GM21423 (cell line): ENCODE results near the gene KCNK2.

Experiments
- ATAC-seq: cut with Tn5 transposase; IDR thresholded peaks from one replicate; pipeline ENCODE4 v1.9.1; 2021; ENCODE audit warnings: mild to moderate bottlenecking, moderate library complexity; ENCODE audit not compliant: unreplicated experiment

Gene KCNK2

GRCh38 chr1:215250913-215251312, 168.4 kb downstream of the KCNK2 start:
- ATAC-seq, result no peak

GRCh38 chr1:215251428-215251827, 168.9 kb downstream of the KCNK2 start:
- no peak for ATAC-seq

DNA sequence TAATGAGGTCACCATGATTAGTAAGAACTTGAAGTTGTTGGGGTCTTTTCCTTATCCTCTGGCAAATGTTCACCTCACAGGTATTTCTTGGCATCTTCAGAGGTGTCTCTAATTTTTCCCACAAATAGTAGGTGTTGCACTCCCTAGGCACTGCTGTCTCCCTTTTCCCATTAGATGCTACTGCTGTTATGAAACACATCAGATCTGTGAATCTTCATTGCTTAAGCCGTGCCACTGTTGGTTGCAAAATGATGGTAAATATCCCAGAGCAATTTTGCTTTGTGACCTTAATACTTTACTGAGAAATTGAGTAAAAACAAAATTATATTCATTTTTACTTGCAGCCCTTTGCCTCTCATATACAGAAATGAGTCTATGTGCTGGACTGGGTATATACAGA, 169.6 kb downstream of the KCNK2 start:
- ATAC-seq, result no peak

- ATAC-seq, result no peak
Measured at GRCh38 chr1:215256936-215257679, 174.6 kb downstream of the KCNK2 start.

- no peak for ATAC-seq
Measured at GRCh38 chr1:215260711-215261110, 178.2 kb downstream of the KCNK2 start.

- ATAC-seq, result no peak
Measured at GRCh38 chr1:215262106-215262505, 179.6 kb downstream of the KCNK2 start.

- ATAC-seq, result no peak
Measured at GRCh38 chr1:215263636-215264035, 181.1 kb downstream of the KCNK2 start.

DNA sequence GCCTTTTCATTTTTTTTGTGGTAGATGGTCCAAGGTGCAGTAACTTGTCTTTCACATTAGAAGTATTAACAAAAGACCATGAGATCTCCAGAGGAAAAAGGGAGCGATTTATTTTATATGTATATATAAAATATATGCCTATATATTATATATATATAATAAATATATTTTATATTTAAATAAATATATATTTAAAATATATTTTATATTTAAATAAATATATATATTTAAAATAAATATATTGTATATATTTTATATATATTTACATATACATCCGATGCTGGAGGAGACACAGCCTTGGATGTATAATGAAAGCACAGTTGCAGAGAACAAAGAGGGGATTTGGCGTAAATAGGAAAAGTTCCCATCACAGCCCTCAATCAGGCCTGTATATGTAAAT, 182.1 kb downstream of the KCNK2 start:
- no peak for ATAC-seq

DNA sequence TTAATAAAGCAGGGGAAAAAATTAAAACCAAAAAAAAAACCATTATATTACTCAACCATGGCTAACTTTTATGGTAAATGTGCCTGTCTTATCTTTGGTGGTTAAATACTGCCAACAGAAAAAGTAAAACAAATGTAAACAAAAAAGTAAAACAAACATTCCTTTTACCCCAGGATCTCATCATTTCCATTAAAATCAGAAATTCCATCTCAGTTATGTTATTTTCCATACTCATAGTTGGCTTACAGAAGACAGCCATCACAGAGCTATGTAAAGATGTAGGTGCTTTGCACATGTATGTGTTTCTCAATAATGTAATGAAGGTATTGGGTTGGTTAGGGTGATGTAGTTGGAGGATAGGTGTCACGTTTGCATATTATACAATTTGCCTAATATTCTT, 185.0 kb downstream of the KCNK2 start:
- ATAC-seq, result no peak

DNA sequence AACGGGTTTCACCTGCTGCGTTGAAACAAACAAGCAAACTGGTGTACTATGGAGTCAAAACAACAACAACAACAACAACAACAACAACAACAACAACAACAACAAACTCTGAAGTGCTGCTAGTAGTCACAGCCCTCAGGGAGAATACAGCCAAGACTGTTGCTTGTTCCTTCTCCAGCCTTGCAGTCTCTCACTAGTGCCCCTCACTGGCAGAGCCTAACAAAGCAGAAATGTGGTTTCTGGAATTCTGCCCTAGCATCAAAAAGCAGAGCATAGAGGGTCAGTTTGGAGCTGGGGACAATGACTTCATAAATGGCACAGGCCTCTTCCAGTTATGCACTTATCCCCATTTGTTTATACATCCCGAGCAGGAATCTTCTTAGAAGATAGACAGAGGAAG, 187.4 kb downstream of the KCNK2 start:
- no peak for ATAC-seq

GRCh38 chr1:215273838-215274516, 191.4 kb downstream of the KCNK2 start:
- no peak for ATAC-seq

DNA sequence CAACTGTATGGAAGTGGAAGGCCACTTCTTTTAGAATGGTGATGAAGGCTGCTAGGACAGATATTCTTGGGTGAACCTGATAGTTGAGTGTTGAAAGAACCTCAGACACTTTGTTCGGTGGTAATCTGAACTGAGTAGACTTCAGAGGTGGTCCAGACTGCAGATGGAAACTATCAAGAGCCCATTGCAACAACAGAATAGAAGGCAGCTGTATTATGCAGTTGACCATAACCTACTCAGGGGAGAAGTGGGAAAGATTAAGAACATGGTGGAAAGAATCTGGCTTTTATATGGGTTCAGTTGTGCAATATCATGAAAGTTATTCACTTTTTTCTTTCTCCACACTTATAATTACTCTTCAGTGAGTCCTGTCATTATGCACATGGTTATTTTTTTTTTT, 194.0 kb downstream of the KCNK2 start:
- no peak for ATAC-seq

DNA sequence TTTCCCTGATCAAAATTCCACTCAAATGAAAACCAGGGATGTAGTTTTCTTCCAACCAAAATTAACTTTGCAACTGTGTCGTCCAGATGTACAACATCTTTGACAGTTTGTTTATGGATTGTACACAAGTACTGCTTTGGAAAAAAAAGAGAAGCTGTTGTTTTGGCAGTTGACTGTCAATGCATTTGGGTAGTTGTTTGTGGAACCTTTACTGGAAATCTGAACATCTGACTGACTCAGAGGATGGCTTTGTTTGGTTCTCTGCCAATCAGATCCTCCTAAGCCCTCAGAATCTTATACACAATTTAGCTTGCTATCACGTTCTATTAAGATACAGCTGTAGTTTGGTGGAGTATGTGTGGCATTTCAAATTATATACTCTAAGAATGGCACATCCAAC, 195.0 kb downstream of the KCNK2 start:
- ATAC-seq, result no peak

DNA sequence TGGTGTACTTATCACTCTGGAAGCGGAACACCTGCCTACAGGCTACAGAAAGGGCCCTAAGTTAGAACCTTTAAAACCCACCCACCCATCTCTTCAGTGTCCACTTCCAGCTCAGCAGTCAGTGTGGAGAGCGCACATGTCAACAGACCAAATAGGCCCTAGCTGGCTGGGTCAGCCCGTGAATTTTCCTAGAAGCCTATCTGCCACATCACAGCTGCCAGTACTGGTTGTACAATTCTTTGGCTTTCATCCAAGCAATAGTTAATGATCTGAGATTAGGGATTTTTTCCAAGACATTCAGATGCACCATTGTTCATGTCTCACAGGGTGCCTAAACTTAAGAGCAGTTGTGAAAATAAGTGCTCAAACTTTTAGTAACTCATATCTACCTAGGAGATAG, 197.1 kb downstream of the KCNK2 start:
- no peak for ATAC-seq

DNA sequence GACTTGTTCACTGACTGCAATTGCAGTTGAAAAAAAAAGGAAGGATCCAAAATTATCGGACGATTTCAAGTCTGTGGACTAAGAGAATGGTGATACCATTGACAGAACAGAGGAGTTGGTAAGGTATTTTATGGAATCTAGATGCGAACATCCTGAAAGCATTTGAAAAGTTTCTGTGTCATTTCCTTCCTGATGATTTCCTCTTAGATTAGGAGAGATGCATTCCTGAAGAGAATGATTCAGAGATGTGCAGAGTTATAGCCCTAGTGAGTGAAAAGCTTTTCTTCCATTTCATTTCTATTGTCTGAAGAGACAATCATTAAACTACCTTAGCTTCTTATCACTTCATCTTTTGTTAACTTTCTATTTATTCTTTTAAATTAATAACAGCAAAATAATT, 200.0 kb downstream of the KCNK2 start:
- no peak for ATAC-seq

DNA sequence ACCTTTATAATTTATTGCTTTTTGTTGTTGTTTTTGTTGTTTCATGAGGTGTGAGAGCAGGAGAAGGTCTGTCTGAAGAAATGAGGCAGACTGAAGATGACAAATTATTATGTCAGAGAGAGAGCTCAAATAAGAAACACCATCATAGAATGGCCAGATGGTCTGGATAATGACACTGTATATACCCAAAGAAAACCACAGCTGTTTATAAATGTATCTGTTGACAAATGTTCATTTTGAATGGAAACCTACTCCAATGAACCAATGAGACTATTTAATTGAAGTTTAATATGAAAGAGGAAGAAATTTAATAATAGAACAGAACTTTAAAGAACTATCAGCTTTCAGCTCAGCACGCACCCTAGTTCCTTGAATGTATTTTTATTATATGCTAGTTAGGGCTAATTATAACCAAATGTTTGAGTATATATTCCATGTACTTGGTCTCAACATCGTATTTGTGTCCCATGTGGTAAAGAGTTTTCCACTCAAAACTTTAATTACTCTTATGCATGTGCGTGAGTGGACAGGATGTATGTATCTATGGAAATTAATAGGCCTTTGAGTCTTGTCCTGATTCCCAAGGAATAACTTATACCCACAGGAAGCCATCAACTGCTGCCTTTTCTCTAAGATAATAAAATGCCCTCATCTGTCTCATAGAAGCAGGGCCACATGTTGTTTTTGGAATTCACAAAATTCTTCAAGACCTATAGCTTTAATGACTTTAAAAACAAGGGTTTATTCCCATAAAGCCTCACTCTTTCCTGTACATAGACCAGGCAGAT, 202.7 kb downstream of the KCNK2 start:
- no peak for ATAC-seq
